Measurements from ENCODE around the gene GPR52.

GPR52 gene

GRCh38 chr1:174466607-174467006, 18.8 kb downstream of the GPR52 start:
- DNase-seq (ENCODE audit: low read depth in 2 of 2), result no peak

- DNase-seq (ENCODE audit: low read depth in 2 of 2), result no peak
These were observed 21.3 kb downstream of the GPR52 start for GRCh38 chr1:174469052-174469451.

- no peak for DNase-seq (ENCODE audit: low read depth in 2 of 2)
These were observed 21.9 kb downstream of the GPR52 start for GRCh38 chr1:174469687-174470086.

GRCh38 chr1:174479281-174479680, 31.5 kb downstream of the GPR52 start:
- no peak for DNase-seq (ENCODE audit: low read depth in 2 of 2)

GRCh38 chr1:174480324-174480723, 32.6 kb downstream of the GPR52 start:
- no peak for DNase-seq (ENCODE audit: low read depth in 2 of 2)

- no peak for DNase-seq (ENCODE audit: low read depth in 2 of 2)
These were observed 43.8 kb downstream of the GPR52 start for GRCh38 chr1:174491606-174492005.

- no peak for DNase-seq (ENCODE audit: low read depth in 2 of 2)
These were observed 49.7 kb downstream of the GPR52 start for GRCh38 chr1:174497478-174497877.

All from fibroblast of skin of left biceps (primary cell).